Ishikawa (cell line): ENCODE data around the gene METTL22.

Source experiments
- CEBPB ChIP-seq: IDR thresholded peaks from 2 replicates; pipeline ENCODE4 v1.6.1; 2012
- CREB1 ChIP-seq: IDR thresholded peaks from 2 replicates; pipeline ENCODE4 v1.6.1; 2012; ENCODE audit warnings: low read depth
- EGR1 ChIP-seq: IDR thresholded peaks from 2 replicates; pipeline ENCODE4 v1.6.1; 2012
- EP300 ChIP-seq: IDR thresholded peaks from 2 replicates; pipeline ENCODE4 v1.6.1; 2012; ENCODE audit warnings: borderline replicate concordance
- FOXM1 ChIP-seq: IDR thresholded peaks from 2 replicates; pipeline ENCODE4 v1.6.1; 2012; ENCODE audit warnings: low read depth, borderline replicate concordance
- MAX ChIP-seq: IDR thresholded peaks from 2 replicates; pipeline ENCODE4 v1.6.1; 2012
- RAD21 ChIP-seq: IDR thresholded peaks from 2 replicates; pipeline ENCODE4 v1.6.1; 2012; ENCODE audit warnings: low read depth
- REST ChIP-seq: IDR thresholded peaks from 2 replicates; pipeline ENCODE4 v1.6.1; 2012; ENCODE audit warnings: low read depth, mild to moderate bottlenecking
- TAF1 ChIP-seq: IDR thresholded peaks from 2 replicates; pipeline ENCODE4 v1.6.1; 2012; ENCODE audit warnings: low read depth, mild to moderate bottlenecking
- TCF12 ChIP-seq: IDR thresholded peaks from 2 replicates; pipeline ENCODE4 v1.6.1; 2012; ENCODE audit warnings: low read depth
- TEAD4 ChIP-seq: IDR thresholded peaks from 2 replicates; pipeline ENCODE4 v1.6.1; 2012
- USF1 ChIP-seq: IDR thresholded peaks from 2 replicates; pipeline ENCODE4 v1.6.1; 2012
- YY1 ChIP-seq: IDR thresholded peaks from 2 replicates; pipeline ENCODE4 v1.6.1; 2012; ENCODE audit warnings: low read depth
- ZBTB7A ChIP-seq: IDR thresholded peaks from 2 replicates; pipeline ENCODE4 v1.6.1; 2012; ENCODE audit warnings: low read depth

- no peak for TF ChIP-seq USF1
- no peak for TF ChIP-seq REST
- no peak for TF ChIP-seq EGR1
- TF ChIP-seq EP300 = no peak
- TF ChIP-seq TEAD4 = no peak
- TF ChIP-seq RAD21 = no peak
- TF ChIP-seq MAX = no peak
- TF ChIP-seq TAF1 = no peak
- no peak for TF ChIP-seq TCF12
- TF ChIP-seq YY1 = no peak
- TF ChIP-seq ZBTB7A = no peak
- no peak for TF ChIP-seq FOXM1
- no peak for TF ChIP-seq CEBPB
- TF ChIP-seq CREB1 = no peak
Observed at GRCh38 chr16:8647721-8648318, 26.3 kb downstream of the METTL22 start.
